ENCODE measurements around the gene NIP7. TPM values are rescaled to one million over a fixed set of nuclear protein-coding genes. Genes with fewer than 3 reads are reported as not detected.

The NIP7 gene
- total RNA-seq, 1 donor from 2014 or later: 29.0 TPM

Other genes with a start within 250 kb of the NIP7 start
- gene HAS3, start 234.1 kb upstream of the NIP7 start, total RNA-seq: 72.2 TPM
- gene CHTF8, start 207.2 kb upstream of the NIP7 start, total RNA-seq: 89.6 TPM
- gene UTP4, start 207.1 kb upstream of the NIP7 start, total RNA-seq: 30.2 TPM
- 25.2 TPM for gene SNTB2, start 152.6 kb upstream of the NIP7 start, total RNA-seq
- gene VPS4A, start 28.4 kb upstream of the NIP7 start, total RNA-seq: 21.0 TPM
- gene PDF, start 9.2 kb upstream of the NIP7 start, total RNA-seq: 11.3 TPM
- 18.4 TPM for gene COG8, start 208 bp upstream of the NIP7 start, total RNA-seq
- 0.52 TPM for gene TMED6, start 12.0 kb downstream of the NIP7 start, total RNA-seq
- 19.7 TPM for gene TERF2, start 46.2 kb downstream of the NIP7 start, total RNA-seq
- 83.7 TPM for gene CYB5B, start 84.8 kb downstream of the NIP7 start, total RNA-seq
- gene NFAT5, start 226.2 kb downstream of the NIP7 start, total RNA-seq: 28.3 TPM

All from esophagus mucosa (tissue), 1 donor.